H9 (cell line): ENCODE measurements around the gene KIR2DL4. TPM values are rescaled to one million over a fixed set of nuclear protein-coding genes. Genes with fewer than 3 reads are reported as not detected.
"Not testable (repeated sequence)": the region's sequence is repeated elsewhere in the genome, so short reads cannot be mapped to it uniquely, and the experiment has no call there.

ENCODE experiments used
- DNase-seq: peaks from one replicate; pipeline ENCODE4 v3.0.0-alpha.2; 2017
- H2AFZ ChIP-seq: one replicate; pipeline ENCODE4 v1.6.1; 2013; ENCODE audit warnings: mild to moderate bottlenecking, low read length, control low read depth, moderate library complexity
- H2AK5ac ChIP-seq: 2 replicates; pipeline ENCODE4 v1.6.1; 2013; ENCODE audit warnings: low read length, control low read depth, mixed read lengths; ENCODE audit not compliant: insufficient read length
- H2BK120ac ChIP-seq: one replicate; pipeline ENCODE4 v1.6.1; 2013; ENCODE audit warnings: low read depth, mild to moderate bottlenecking, low read length, control low read depth, inconsistent platforms; ENCODE audit not compliant: poor library complexity, severe bottlenecking
- H2BK12ac ChIP-seq: 2 replicates; pipeline ENCODE4 v1.6.1; 2013; ENCODE audit warnings: low read length, control low read depth, mixed read lengths, low read depth; ENCODE audit not compliant: insufficient read length
- H2BK15ac ChIP-seq: 2 replicates; pipeline ENCODE4 v1.6.1; 2013; ENCODE audit warnings: low read depth, low read length, control low read depth
- H2BK20ac ChIP-seq: one replicate; pipeline ENCODE4 v1.6.1; 2013; ENCODE audit warnings: low read depth, mild to moderate bottlenecking, low read length, control low read depth, inconsistent platforms; ENCODE audit not compliant: poor library complexity, severe bottlenecking
- H2BK5ac ChIP-seq: 2 replicates; pipeline ENCODE4 v1.6.1; 2013; ENCODE audit warnings: low read length, control low read depth, mixed read lengths; ENCODE audit not compliant: insufficient read length
- H3K14ac ChIP-seq: 2 replicates; pipeline ENCODE4 v1.6.1; 2013; ENCODE audit warnings: low read length, control low read depth; ENCODE audit not compliant: insufficient read depth
- H3K18ac ChIP-seq: 2 replicates; pipeline ENCODE4 v1.6.1; 2013; ENCODE audit warnings: low read depth, mild to moderate bottlenecking, mixed read lengths, low read length, control low read depth; ENCODE audit not compliant: insufficient read length
- H3K23ac ChIP-seq: 2 replicates; pipeline ENCODE4 v1.6.1; 2013; ENCODE audit warnings: low read length, control low read depth, mixed read lengths, low read depth; ENCODE audit not compliant: insufficient read length
- H3K23me2 ChIP-seq: 2 replicates; pipeline ENCODE4 v1.6.1; 2013; ENCODE audit warnings: low read depth, mild to moderate bottlenecking, mixed read lengths, low read length, control low read depth; ENCODE audit not compliant: insufficient read length, poor library complexity, severe bottlenecking
- H3K27ac ChIP-seq: 2 replicates; pipeline ENCODE4 v1.5.1; 2013; ENCODE audit warnings: low read length, control low read depth, mixed read lengths, low read depth; ENCODE audit not compliant: insufficient read length
- H3K27me3 ChIP-seq: 2 replicates; pipeline ENCODE4 v1.6.1; 2013; ENCODE audit warnings: low read length, control low read depth, inconsistent platforms; ENCODE audit not compliant: insufficient read depth
- H3K4ac ChIP-seq: 2 replicates; pipeline ENCODE4 v1.6.1; 2013; ENCODE audit warnings: low read depth, mild to moderate bottlenecking, control low read depth, inconsistent platforms, low read length, moderate library complexity
- H3K4me1 ChIP-seq: 2 replicates; pipeline ENCODE4 v1.6.1; 2013; ENCODE audit warnings: low read length, control low read depth, inconsistent platforms; ENCODE audit not compliant: insufficient read depth
- H3K4me2 ChIP-seq: 2 replicates; pipeline ENCODE4 v1.6.1; 2013; ENCODE audit warnings: low read length, control low read depth, mixed read lengths; ENCODE audit not compliant: insufficient read length, insufficient read depth
- H3K56ac ChIP-seq: 2 replicates; pipeline ENCODE4 v1.6.1; 2013; ENCODE audit warnings: low read depth, mild to moderate bottlenecking, mixed read lengths, low read length, control low read depth; ENCODE audit not compliant: insufficient read length
- H3K79me1 ChIP-seq: 2 replicates; pipeline ENCODE4 v1.6.1; 2013; ENCODE audit warnings: low read depth, mild to moderate bottlenecking, moderate library complexity, low read length, control low read depth, inconsistent platforms; ENCODE audit not compliant: insufficient read depth, poor library complexity, severe bottlenecking
- H3K79me2 ChIP-seq: 2 replicates; pipeline ENCODE4 v1.6.1; 2013; ENCODE audit warnings: low read length, control low read depth, inconsistent platforms; ENCODE audit not compliant: insufficient read depth
- H3K9ac ChIP-seq: 2 replicates; pipeline ENCODE4 v1.6.1; 2013; ENCODE audit warnings: low read length, control low read depth, mixed read lengths; ENCODE audit not compliant: insufficient read length; ENCODE audit errors: extremely low read depth
- H3K9me3 ChIP-seq: one replicate; pipeline ENCODE4 v1.6.1; 2013; ENCODE audit warnings: low read depth, low read length, inconsistent platforms; ENCODE audit not compliant: control insufficient read depth
- H3T11ph ChIP-seq: one replicate; pipeline ENCODE4 v1.6.1; 2013; ENCODE audit warnings: mild to moderate bottlenecking, low read length, control low read depth, inconsistent platforms
- H4K20me1 ChIP-seq: one replicate; pipeline ENCODE4 v1.6.1; 2013; ENCODE audit not compliant: control insufficient read depth, insufficient read length, insufficient read depth
- H4K5ac ChIP-seq: 2 replicates; pipeline ENCODE4 v1.6.1; 2013; ENCODE audit warnings: low read depth, mild to moderate bottlenecking, mixed read lengths, low read length, control low read depth; ENCODE audit not compliant: insufficient read length
- H4K8ac ChIP-seq: replicated peaks from 2 replicates; pipeline ENCODE4 v1.6.1; 2013; ENCODE audit warnings: low read length, control low read depth, mixed read lengths, low read depth; ENCODE audit not compliant: insufficient read length
- H4K91ac ChIP-seq: 2 replicates; pipeline ENCODE4 v1.6.1; 2013; ENCODE audit warnings: low read depth, mild to moderate bottlenecking, moderate library complexity, mixed read lengths, low read length, control low read depth; ENCODE audit not compliant: insufficient read length
- H3K27ac Mint-ChIP-seq, 3 experiments: 2 replicates in 2 of 3; 3 replicates in 1 of 3; pipeline ENCODE4 v1.8.0; 2020 to 2021; ENCODE audit warnings: mixed read lengths in 3 of 3, mild to moderate bottlenecking in 1 of 3, moderate library complexity in 1 of 3
- H3K27me3 Mint-ChIP-seq: 2 replicates; pipeline ENCODE4 v1.8.0; 2021; ENCODE audit warnings: low read depth, mild to moderate bottlenecking, moderate library complexity, mixed read lengths
- H3K36me3 Mint-ChIP-seq, 3 experiments: 2 replicates in 2 of 3; 3 replicates in 1 of 3; pipeline ENCODE4 v1.8.0; 2020 to 2021; ENCODE audit warnings: low read depth in 3 of 3, mixed read lengths in 3 of 3; ENCODE audit not compliant: insufficient read depth in 1 of 3
- H3K4me1 Mint-ChIP-seq, 2 experiments: 2 replicates each; pipeline ENCODE4 v1.8.0; 2020; ENCODE audit warnings: mixed read lengths in 2 of 2
- H3K4me3 Mint-ChIP-seq, 2 experiments: 2 replicates in 1 of 2; 3 replicates in 1 of 2; pipeline ENCODE4 v1.8.0; 2020 to 2021; ENCODE audit warnings: mild to moderate bottlenecking in 2 of 2, mixed read lengths in 2 of 2, moderate library complexity in 1 of 2
- H3K9me3 Mint-ChIP-seq, 2 experiments: 2 replicates in 1 of 2; 3 replicates in 1 of 2; pipeline ENCODE4 v1.8.0; 2020; ENCODE audit warnings: mild to moderate bottlenecking in 2 of 2, mixed read lengths in 2 of 2, moderate library complexity in 1 of 2
- WGBS: extraction: QIAGEN DNeasy Blood & Tissue Kit; methylation state at CpG from one replicate; pipeline ENCODE4 v1.1.7; 2013; ENCODE audit warnings: missing lambda C conversion rate, low lambda C conversion rate, mixed read lengths; ENCODE audit not compliant: insufficient read length; ENCODE audit errors: extremely low coverage; 5-methylcytosine and 5-hydroxymethylcytosine counted together
- total RNA-seq: library from RNA; stranded (reverse); gene quantifications from 2 replicates; pipeline ENCODE4 v1.2.1, GENCODE V29; 2021
- TF ChIP-seq, protein P1 (sequence below): fragments of 200-600 bp; sonication (generic); conservative IDR thresholded peaks from 3 replicates; pipeline ENCODE4 v1.8.0; 2021; ENCODE audit warnings: antibody characterized with exemption, mild to moderate bottlenecking

Gene KIR2DL4
- total RNA-seq, 1 experiment from 2014 or later, result not detected

DNA sequence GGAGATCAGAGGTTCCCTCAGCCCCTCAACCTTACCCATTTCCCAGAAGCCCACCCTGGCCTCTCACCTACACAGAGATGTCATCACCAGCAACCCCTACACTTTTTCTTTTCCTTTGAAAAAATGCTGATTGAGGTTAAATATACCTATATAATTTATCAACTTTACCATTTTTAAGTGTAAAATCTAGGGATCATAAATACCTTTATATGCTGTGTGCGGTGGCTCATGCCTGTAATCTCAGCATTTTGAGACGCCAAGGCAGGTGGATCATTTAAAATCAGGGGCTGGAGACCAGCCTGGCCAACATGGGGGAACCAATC, 3.1 kb downstream of the KIR2DL4 start:
- no peaks in the 10 kb centered on the region for H3K27me3 ChIP-seq
- H3K9me3 Mint-ChIP-seq, result peaks cover 96 to 99% of the 10 kb centered on the region in 2 experiments
- WGBS, result no CpG with 5 or more reads among the region's 2 CpGs

DNA sequence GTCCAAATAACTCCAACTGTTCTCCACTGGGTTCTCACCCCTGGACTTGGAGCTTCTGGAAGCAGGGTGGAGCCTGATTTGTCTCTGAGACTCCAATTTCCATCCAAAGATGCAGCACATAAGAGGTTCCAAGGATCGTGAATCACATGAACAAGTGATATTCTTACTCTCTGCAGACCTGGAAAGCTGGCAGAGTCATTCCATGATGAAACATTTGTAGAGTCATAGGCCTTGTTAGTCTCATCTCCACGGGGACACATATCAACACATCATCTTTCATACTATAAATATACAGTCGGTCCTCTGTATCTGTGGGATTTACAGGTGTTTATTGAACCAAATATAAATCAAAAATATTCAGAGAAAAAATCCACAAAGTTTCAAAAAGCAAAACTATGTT, 11.2 kb downstream of the KIR2DL4 start:
- not testable (repeated sequence) for H3K23ac ChIP-seq, H3K4ac ChIP-seq, H2BK12ac ChIP-seq, H2BK20ac ChIP-seq, H3K14ac ChIP-seq, H4K5ac ChIP-seq, H4K20me1 ChIP-seq, H3K27me3 Mint-ChIP-seq, H3K4me2 ChIP-seq, H4K8ac ChIP-seq, H3K27me3 ChIP-seq, H2AK5ac ChIP-seq, H3K27ac ChIP-seq, H4K91ac ChIP-seq, H3K79me2 ChIP-seq, H3T11ph ChIP-seq, H3K4me1 Mint-ChIP-seq, H2BK120ac ChIP-seq, H3K23me2 ChIP-seq, H3K9ac ChIP-seq, DNase-seq, H3K56ac ChIP-seq, H3K4me1 ChIP-seq, H2AFZ ChIP-seq, H3K18ac ChIP-seq, H3K79me1 ChIP-seq, H3K27ac Mint-ChIP-seq, H2BK15ac ChIP-seq, H2BK5ac ChIP-seq, H3K4me3 Mint-ChIP-seq
- H3K9me3 ChIP-seq, result peaks cover 87% of the 10 kb centered on the region
- peaks cover 96 to 98% of the 10 kb centered on the region in 2 experiments for H3K9me3 Mint-ChIP-seq
- WGBS, result no CpG with 5 or more reads among the region's 3 CpGs
- peaks cover 17 to 48% (median 32%) of the 10 kb centered on the region in 3 experiments for H3K36me3 Mint-ChIP-seq

More for the DNA sequence above, 3.1 kb downstream of the KIR2DL4 start:
- Histone ChIP-seq H3K9me3 (peaks cover 96% of the 10 kb centered on the region), H3K23me2 (no peaks in the 10 kb centered on the region), H3K79me2 (no peaks in the 10 kb centered on the region), H3K14ac (no peak overlapping the region), H2BK120ac (no peak overlapping the region), H4K5ac (no peak overlapping the region), H3T11ph (no peak overlapping the region), H2BK15ac (no peak overlapping the region), H2AK5ac (no peak overlapping the region), H3K23ac (no peak overlapping the region), H4K91ac (no peak overlapping the region), H2BK5ac (no peak overlapping the region), H2BK20ac (no peak overlapping the region), H4K8ac (no peak overlapping the region), H3K4me2 (no peak overlapping the region), H3K18ac (no peak overlapping the region), H3K56ac (no peak overlapping the region), H2AFZ (no peak overlapping the region), H3K9ac (no peak overlapping the region), H2BK12ac (no peak overlapping the region), H3K4me1 (no peaks in the 10 kb centered on the region), H3K4ac (no peak overlapping the region), H3K79me1 (no peaks in the 10 kb centered on the region), H4K20me1 (no peaks in the 10 kb centered on the region), H3K27ac (no peak overlapping the region)
- no peak overlapping the region for H3K4me3 Mint-ChIP-seq
- no peaks in the 10 kb centered on the region for H3K4me1 Mint-ChIP-seq
- no peak overlapping the region for H3K27ac Mint-ChIP-seq
- TF ChIP-seq, protein P1, sequence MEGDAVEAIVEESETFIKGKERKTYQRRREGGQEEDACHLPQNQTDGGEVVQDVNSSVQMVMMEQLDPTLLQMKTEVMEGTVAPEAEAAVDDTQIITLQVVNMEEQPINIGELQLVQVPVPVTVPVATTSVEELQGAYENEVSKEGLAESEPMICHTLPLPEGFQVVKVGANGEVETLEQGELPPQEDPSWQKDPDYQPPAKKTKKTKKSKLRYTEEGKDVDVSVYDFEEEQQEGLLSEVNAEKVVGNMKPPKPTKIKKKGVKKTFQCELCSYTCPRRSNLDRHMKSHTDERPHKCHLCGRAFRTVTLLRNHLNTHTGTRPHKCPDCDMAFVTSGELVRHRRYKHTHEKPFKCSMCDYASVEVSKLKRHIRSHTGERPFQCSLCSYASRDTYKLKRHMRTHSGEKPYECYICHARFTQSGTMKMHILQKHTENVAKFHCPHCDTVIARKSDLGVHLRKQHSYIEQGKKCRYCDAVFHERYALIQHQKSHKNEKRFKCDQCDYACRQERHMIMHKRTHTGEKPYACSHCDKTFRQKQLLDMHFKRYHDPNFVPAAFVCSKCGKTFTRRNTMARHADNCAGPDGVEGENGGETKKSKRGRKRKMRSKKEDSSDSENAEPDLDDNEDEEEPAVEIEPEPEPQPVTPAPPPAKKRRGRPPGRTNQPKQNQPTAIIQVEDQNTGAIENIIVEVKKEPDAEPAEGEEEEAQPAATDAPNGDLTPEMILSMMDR, result no peak
- peaks cover 4% of the 10 kb centered on the region for H3K27me3 Mint-ChIP-seq
- no peak for DNase-seq
- H3K36me3 Mint-ChIP-seq, result peaks cover 18 to 56% (median 22%) of the 10 kb centered on the region in 3 experiments; a peak in 6 of 7 replicates
